Measurements from ENCODE around the gene TSLP.

TSLP gene

DNA sequence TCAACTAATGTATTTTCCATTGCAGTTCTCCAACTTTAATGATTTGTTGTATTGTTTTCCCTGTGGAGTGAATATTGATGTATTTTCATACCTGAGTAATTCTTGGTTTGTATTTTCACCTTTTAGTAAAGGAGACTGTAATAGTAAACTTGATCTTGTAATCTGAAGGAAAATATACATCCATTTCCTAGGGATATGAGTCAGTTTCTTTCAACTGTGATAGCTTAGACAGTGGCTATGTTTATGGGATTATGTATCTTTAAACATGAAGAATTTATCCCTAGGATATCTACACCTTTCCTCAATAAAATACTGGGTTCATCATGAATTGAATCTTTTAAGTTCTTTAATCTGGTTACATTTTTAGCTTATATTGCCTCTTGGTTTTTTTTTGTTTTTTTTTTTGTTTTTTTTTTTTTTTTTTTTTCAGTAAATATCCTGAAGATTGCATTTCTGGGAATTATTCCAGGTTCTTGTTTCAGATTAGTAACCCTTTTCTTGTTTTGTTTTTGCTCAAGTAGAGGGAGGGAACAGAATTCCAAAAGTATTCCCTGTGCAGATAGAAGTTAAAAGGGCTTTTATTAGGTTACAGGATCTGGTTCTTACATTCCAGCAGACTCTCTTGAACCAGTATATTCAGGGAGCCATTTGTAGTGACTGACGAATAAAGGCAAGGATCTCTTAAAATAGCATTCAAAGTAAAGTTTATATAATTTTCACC, 27.7 kb downstream of the TSLP start:
- no peak for FAIRE-seq

DNA sequence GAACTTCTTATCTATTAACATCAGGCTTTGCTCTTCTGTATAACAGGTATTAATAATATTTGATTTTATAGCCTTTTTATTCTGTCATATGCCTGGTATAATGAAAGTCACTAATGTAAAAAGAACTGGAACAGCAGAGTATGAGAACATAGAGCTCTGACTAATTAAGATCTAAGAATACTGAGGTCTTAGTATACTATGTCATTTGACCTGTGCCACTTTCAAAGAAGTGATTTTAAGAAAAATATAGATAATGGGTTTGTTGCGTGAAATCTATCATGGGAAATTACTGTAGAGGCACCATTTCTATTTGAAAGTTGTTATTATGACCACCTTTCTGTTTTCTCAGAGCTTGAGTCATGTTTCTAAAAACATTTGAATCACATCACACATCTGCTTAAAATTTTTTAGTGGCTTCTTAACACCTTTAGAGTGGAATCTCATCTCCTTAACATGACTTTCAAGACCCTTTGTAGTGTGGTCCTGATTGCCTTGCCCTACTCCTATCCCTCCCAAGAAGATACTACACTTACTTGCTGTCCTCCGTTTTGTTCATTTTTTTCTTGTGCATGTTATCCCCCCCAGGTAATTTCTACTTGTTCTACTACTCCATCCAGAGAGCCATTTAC, 34.9 kb downstream of the TSLP start:
- no peak for FAIRE-seq

- FAIRE-seq, result no peak
Measured at GRCh38 chr5:111107371-111107770, 35.9 kb downstream of the TSLP start.

DNA sequence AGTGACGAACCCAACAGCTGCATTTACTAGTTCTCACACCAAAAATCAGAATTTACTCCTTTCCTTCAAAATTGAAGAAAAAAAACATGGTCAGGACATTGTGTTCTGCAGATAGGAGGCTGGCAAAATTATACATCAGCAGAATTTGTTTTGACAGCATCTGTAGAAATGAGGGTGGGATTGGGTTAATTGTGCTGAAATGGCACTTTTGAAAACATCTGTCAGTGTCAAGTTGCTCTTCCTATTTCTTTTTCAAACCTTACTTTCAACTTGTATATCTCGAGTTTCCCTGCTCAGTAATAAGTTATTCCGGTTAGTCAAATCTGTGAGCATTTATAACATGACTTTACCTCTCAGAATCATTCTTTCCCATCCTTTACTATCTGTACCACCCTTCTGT, 40.4 kb downstream of the TSLP start:
- FAIRE-seq, result no peak

GRCh38 chr5:111113678-111114077, 42.2 kb downstream of the TSLP start:
- FAIRE-seq, result no peak

GRCh38 chr5:111115229-111115628, 43.7 kb downstream of the TSLP start:
- no peak for FAIRE-seq

- FAIRE-seq, result no peak
Measured at GRCh38 chr5:111116550-111116949, 45.0 kb downstream of the TSLP start.

DNA sequence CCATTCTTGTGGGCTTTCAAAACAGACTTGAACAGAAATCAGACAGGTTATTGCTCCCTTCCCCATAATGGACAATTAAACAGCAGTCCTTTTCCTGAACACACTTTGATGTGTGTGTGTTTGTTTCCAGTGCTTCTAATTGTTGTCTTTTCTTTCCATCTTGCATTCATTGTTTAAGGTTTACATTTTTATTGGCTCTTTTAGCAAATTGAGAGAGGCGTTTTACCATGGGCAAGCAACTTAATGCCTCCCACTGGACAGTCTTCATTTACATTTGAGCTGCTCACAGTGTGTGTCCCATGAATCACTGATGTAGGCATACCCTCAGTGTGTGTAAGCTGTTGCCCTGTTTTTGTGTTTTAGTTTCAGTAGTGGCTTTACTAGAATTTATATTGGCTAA, 45.6 kb downstream of the TSLP start:
- no peak for FAIRE-seq

- no peak for FAIRE-seq
Measured at GRCh38 chr5:111119221-111119620, 47.7 kb downstream of the TSLP start.

DNA sequence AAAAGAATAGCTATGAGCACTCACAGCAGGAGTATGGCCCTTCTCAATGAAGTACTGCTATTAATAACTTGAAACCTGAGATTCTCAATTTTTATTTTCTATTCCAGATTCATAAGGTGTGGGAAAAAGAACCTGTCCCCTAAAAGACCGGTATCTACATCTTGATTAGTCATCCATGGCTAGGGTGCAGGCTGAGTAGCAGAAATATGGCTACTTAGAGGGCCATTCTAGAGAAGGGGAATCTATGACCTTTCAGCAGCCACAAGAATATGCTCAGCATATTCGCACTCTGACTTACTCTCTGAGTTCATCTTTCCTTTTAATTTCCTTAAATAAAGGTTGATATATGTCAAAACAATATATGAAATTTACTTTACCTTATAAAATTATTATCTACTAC, 48.3 kb downstream of the TSLP start:
- no peak for FAIRE-seq

GRCh38 chr5:111120911-111121310, 49.4 kb downstream of the TSLP start:
- FAIRE-seq, result no peak

GRCh38 chr5:111121926-111122325, 50.4 kb downstream of the TSLP start:
- no peak for FAIRE-seq

DNA sequence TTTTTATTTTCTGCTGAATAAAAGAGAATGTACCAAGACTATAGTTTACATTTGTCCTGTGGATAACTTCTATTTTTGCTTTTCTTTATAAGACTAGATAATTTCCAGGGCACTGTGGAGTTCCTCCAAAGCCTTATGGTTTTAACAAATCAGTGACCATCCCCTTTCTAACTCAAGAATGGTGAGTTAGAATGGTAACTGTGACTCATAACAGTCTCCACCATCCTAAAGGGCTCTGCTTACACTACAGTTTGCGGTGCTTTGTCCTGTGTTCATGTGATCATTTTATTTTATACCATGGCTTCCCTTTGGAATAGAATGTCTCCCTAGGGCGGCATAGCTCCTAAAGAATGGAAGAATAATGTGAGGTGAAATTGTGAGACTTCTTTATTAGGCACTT, 50.9 kb downstream of the TSLP start:
- no peak for FAIRE-seq

- no peak for FAIRE-seq
Measured at GRCh38 chr5:111124793-111125192, 53.3 kb downstream of the TSLP start.

DNA sequence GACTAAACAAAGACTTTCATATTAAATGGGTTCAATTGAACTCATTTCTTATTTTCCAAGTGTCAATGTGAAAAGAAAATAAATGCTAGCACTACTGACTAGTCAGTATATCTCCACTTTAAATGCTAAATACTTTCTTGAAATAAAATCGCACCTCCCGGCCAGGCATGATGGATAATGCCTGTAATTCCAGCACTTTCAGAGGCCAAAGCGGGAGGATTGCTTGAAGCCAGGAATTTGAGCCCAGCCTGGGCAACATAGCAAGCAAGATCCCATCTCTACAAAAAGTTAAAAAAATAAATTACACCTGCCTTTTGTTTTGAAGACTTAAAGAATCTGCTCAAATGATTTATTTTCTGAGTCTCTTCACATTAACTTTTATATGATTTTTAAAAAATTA, 55.4 kb downstream of the TSLP start:
- no peak for FAIRE-seq

All from TTC549 (cell line).